CD4-positive, alpha-beta T cell treated with Interleukin-17A for 1 hour (primary cell): ENCODE results near the gene CTDSPL.

ENCODE experiments used
- DNase-seq: peaks from one replicate; pipeline ENCODE4 v3.0.0-alpha.2; 2020

The CTDSPL gene

GRCh38 chr3:37991109-37991508 lies 129.4 kb downstream of the CTDSPL start:
- no peak for DNase-seq

- no peak for DNase-seq
These were observed 130.1 kb downstream of the CTDSPL start for GRCh38 chr3:37991823-37992222.

- no peak for DNase-seq
These were observed 130.8 kb downstream of the CTDSPL start for GRCh38 chr3:37992271-37993066.

GRCh38 chr3:37993067-37993455 lies 131.4 kb downstream of the CTDSPL start:
- DNase-seq, result no peak

GRCh38 chr3:37993460-37993819 lies 131.8 kb downstream of the CTDSPL start:
- DNase-seq, result no peak

GRCh38 chr3:37993820-37994638 lies 132.3 kb downstream of the CTDSPL start:
- peak; percentile 55 for DNase-seq

- DNase-seq, result no peak
These were observed 132.9 kb downstream of the CTDSPL start for GRCh38 chr3:37994639-37994972.

- DNase-seq, result peak; percentile 33
These were observed 134.3 kb downstream of the CTDSPL start for GRCh38 chr3:37995652-37996641.

- peak; percentile 89 for DNase-seq
These were observed 135.2 kb downstream of the CTDSPL start for GRCh38 chr3:37996785-37997301.

GRCh38 chr3:37997342-37997741 lies 135.7 kb downstream of the CTDSPL start:
- DNase-seq, result no peak

GRCh38 chr3:37997791-37998370 lies 136.2 kb downstream of the CTDSPL start:
- no peak for DNase-seq

- no peak for DNase-seq
These were observed 138.2 kb downstream of the CTDSPL start for GRCh38 chr3:37999836-38000235.

GRCh38 chr3:38000242-38000916 lies 138.7 kb downstream of the CTDSPL start:
- no peak for DNase-seq

GRCh38 chr3:38000965-38001455 lies 139.3 kb downstream of the CTDSPL start:
- DNase-seq, result no peak

GRCh38 chr3:38001456-38002081 lies 139.9 kb downstream of the CTDSPL start:
- no peak for DNase-seq

- no peak for DNase-seq
These were observed 140.7 kb downstream of the CTDSPL start for GRCh38 chr3:38002291-38002876.

GRCh38 chr3:38002940-38003339 lies 141.3 kb downstream of the CTDSPL start:
- DNase-seq, result no peak

GRCh38 chr3:38003371-38003816 lies 141.7 kb downstream of the CTDSPL start:
- DNase-seq, result peak; percentile 69

- DNase-seq, result no peak
These were observed 142.2 kb downstream of the CTDSPL start for GRCh38 chr3:38003817-38004414.

- DNase-seq, result peak; percentile 67
These were observed 142.9 kb downstream of the CTDSPL start for GRCh38 chr3:38004415-38005075.
